PFSK-1 (cell line): Measurements from ENCODE around the gene DHX16.

Source experiments
- FOXP2 ChIP-seq: optimal IDR thresholded peaks from 2 replicates; pipeline ENCODE3; 2011; ENCODE audit warnings: borderline replicate concordance, control low read depth, inconsistent platforms; ENCODE audit not compliant: insufficient read depth; ENCODE audit errors: extremely low read length, extremely low read depth
- POLR2AphosphoS5 ChIP-seq: IDR thresholded peaks from 2 replicates; pipeline ENCODE4 v1.6.1; 2012; ENCODE audit warnings: low read depth, mild to moderate bottlenecking, control low read depth, low read length, moderate library complexity
- SIN3A ChIP-seq: IDR thresholded peaks from 2 replicates; pipeline ENCODE4 v1.6.1; 2012; ENCODE audit warnings: mild to moderate bottlenecking, low read length, moderate library complexity, borderline replicate concordance; ENCODE audit not compliant: insufficient read depth
- TAF1 ChIP-seq: IDR thresholded peaks from 2 replicates; pipeline ENCODE4 v1.6.1; 2012; ENCODE audit warnings: low read length, control low read depth, borderline replicate concordance; ENCODE audit not compliant: insufficient read depth
- TF ChIP-seq, protein P1 (sequence below), 2 experiments: IDR thresholded peaks; 2 replicates each; pipeline versions ENCODE4 v1.6.1 to v1.8.0; 2011 to 2012; ENCODE audit warnings: low read depth in 2 of 2, low read length in 2 of 2, control low read depth in 1 of 2, inconsistent platforms in 1 of 2, mild to moderate bottlenecking in 1 of 2, moderate library complexity in 1 of 2; ENCODE audit not compliant: insufficient read depth in 1 of 2

DNA sequence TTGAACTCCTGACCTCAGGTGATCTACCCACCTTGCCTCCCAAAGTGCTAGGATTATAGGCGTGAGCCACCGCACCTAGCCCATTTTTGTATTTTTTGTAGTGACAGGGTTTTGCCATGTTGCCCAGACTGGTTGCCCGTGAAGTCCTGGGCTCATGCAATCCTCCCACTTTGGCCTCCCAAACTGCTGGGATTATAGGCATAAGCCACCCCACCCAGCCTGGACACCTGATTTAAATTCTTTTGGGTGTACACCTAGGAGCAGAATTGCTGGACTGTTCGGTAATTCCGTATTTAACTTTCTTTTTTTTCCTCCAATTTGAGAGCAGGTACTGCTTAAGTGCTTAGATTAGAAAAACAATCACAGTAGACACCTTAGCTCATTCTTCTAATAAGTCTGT lies 23.6 kb upstream of the DHX16 start:
- TF ChIP-seq POLR2AphosphoS5, result no peak
- no peak for TF ChIP-seq TAF1
- TF ChIP-seq, protein P1, sequence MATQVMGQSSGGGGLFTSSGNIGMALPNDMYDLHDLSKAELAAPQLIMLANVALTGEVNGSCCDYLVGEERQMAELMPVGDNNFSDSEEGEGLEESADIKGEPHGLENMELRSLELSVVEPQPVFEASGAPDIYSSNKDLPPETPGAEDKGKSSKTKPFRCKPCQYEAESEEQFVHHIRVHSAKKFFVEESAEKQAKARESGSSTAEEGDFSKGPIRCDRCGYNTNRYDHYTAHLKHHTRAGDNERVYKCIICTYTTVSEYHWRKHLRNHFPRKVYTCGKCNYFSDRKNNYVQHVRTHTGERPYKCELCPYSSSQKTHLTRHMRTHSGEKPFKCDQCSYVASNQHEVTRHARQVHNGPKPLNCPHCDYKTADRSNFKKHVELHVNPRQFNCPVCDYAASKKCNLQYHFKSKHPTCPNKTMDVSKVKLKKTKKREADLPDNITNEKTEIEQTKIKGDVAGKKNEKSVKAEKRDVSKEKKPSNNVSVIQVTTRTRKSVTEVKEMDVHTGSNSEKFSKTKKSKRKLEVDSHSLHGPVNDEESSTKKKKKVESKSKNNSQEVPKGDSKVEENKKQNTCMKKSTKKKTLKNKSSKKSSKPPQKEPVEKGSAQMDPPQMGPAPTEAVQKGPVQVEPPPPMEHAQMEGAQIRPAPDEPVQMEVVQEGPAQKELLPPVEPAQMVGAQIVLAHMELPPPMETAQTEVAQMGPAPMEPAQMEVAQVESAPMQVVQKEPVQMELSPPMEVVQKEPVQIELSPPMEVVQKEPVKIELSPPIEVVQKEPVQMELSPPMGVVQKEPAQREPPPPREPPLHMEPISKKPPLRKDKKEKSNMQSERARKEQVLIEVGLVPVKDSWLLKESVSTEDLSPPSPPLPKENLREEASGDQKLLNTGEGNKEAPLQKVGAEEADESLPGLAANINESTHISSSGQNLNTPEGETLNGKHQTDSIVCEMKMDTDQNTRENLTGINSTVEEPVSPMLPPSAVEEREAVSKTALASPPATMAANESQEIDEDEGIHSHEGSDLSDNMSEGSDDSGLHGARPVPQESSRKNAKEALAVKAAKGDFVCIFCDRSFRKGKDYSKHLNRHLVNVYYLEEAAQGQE (IDR thresholded peaks at IDR 0.05; ENCODE audit: insufficient read depth in 1 of 2, low read depth in 2 of 2, low read length in 2 of 2), result no peak
- no peak for TF ChIP-seq SIN3A
- no peak for TF ChIP-seq FOXP2
